Mesenchymal stem cell (in vitro differentiated cells and primary cell): ENCODE data around the gene GLP2R.
"Not testable (repeated sequence)": the region's sequence is repeated elsewhere in the genome, so short reads cannot be mapped to it uniquely, and the experiment has no call there.

ENCODE experiments used
- DNase-seq: peaks from one replicate; pipeline ENCODE4 v3.0.0-alpha.2; 2013
- H2AFZ ChIP-seq: one replicate; pipeline ENCODE4 v1.6.1; 2013; ENCODE audit warnings: low read depth, mild to moderate bottlenecking, control low read depth, inconsistent platforms, low read length, moderate library complexity
- H2AK5ac ChIP-seq: 2 replicates; pipeline ENCODE4 v1.6.1; 2013; ENCODE audit warnings: low read length, moderate library complexity, mild to moderate bottlenecking, inconsistent platforms; ENCODE audit not compliant: severe bottlenecking
- H2BK120ac ChIP-seq: one replicate; pipeline ENCODE4 v1.6.1; 2013; ENCODE audit warnings: low read depth, mild to moderate bottlenecking, inconsistent platforms, low read length, moderate library complexity
- H2BK12ac ChIP-seq, 2 experiments: one replicate each; pipeline ENCODE4 v1.6.1; 2013; ENCODE audit warnings: inconsistent platforms in 2 of 2, low read length in 2 of 2, mild to moderate bottlenecking in 2 of 2, moderate library complexity in 2 of 2, control low read depth in 1 of 2
- H2BK15ac ChIP-seq: one replicate; pipeline ENCODE4 v1.6.1; 2013; ENCODE audit warnings: mild to moderate bottlenecking, low read depth, inconsistent platforms; ENCODE audit not compliant: poor library complexity, severe bottlenecking
- H2BK5ac ChIP-seq: 2 replicates; pipeline ENCODE4 v1.6.1; 2013; ENCODE audit warnings: low read depth, mild to moderate bottlenecking, low read length, control low read depth, inconsistent platforms; ENCODE audit not compliant: poor library complexity, severe bottlenecking
- H3K14ac ChIP-seq, 2 experiments: one replicate each; pipeline ENCODE4 v1.6.1; 2013; ENCODE audit warnings: inconsistent platforms in 2 of 2, low read length in 2 of 2, control low read depth in 1 of 2, mild to moderate bottlenecking in 1 of 2, moderate library complexity in 1 of 2
- H3K18ac ChIP-seq, 2 experiments: one replicate each; pipeline ENCODE4 v1.6.1; 2013; ENCODE audit warnings: inconsistent platforms in 2 of 2, low read length in 2 of 2, control low read depth in 1 of 2, low read depth in 1 of 2, mild to moderate bottlenecking in 1 of 2
- H3K23ac ChIP-seq, 2 experiments: one replicate each; pipeline ENCODE4 v1.6.1; 2013; ENCODE audit warnings: inconsistent platforms in 2 of 2, low read length in 2 of 2, mild to moderate bottlenecking in 2 of 2, moderate library complexity in 2 of 2, control low read depth in 1 of 2
- H3K27ac ChIP-seq: 2 replicates; pipeline ENCODE4 v1.5.1; 2013; ENCODE audit warnings: mild to moderate bottlenecking, moderate library complexity, low read length, control low read depth, inconsistent platforms; ENCODE audit not compliant: poor library complexity, severe bottlenecking
- H3K27me3 ChIP-seq, 2 experiments: 2 replicates each; pipeline versions ENCODE4 v1.6.1 to v1.7.0; 2013; ENCODE audit warnings: low read length in 2 of 2, mild to moderate bottlenecking in 2 of 2, moderate library complexity in 2 of 2, control low read depth in 1 of 2, inconsistent platforms in 1 of 2; ENCODE audit not compliant: control insufficient read depth in 1 of 2, insufficient read depth in 1 of 2
- H3K36me3 ChIP-seq, 2 experiments: 2 replicates each; pipeline versions ENCODE4 v1.6.1 to v1.7.0; 2013; ENCODE audit warnings: low read length in 2 of 2, control low read depth in 1 of 2, inconsistent platforms in 1 of 2, low read depth in 1 of 2, mild to moderate bottlenecking in 1 of 2; ENCODE audit not compliant: insufficient read depth in 2 of 2, control insufficient read depth in 1 of 2
- H3K4ac ChIP-seq, 2 experiments: one replicate each; pipeline ENCODE4 v1.6.1; 2013; ENCODE audit warnings: inconsistent platforms in 2 of 2, low read length in 2 of 2, mild to moderate bottlenecking in 2 of 2, moderate library complexity in 2 of 2, control low read depth in 1 of 2, low read depth in 1 of 2
- H3K4me1 ChIP-seq: 2 replicates; pipeline ENCODE4 v1.6.1; 2013; ENCODE audit warnings: low read depth, low read length, control low read depth; ENCODE audit not compliant: control insufficient read depth, insufficient read depth
- H3K4me2 ChIP-seq: 2 replicates; pipeline ENCODE4 v1.6.1; 2013; ENCODE audit warnings: low read length, mild to moderate bottlenecking, inconsistent platforms; ENCODE audit not compliant: poor library complexity, severe bottlenecking
- H3K4me3 ChIP-seq, 2 experiments: 2 replicates each; pipeline versions ENCODE4 v1.5.1 to v1.7.0; 2013; ENCODE audit warnings: low read length in 2 of 2, mild to moderate bottlenecking in 2 of 2, control low read depth in 1 of 2, low read depth in 1 of 2; ENCODE audit not compliant: insufficient read depth in 1 of 2
- H3K79me1 ChIP-seq: replicated peaks from 2 replicates; pipeline ENCODE4 v1.6.1; 2013; ENCODE audit warnings: mild to moderate bottlenecking, control low read depth, low read length, inconsistent platforms; ENCODE audit not compliant: poor library complexity, severe bottlenecking
- H3K9ac ChIP-seq: 2 replicates; pipeline ENCODE4 v1.7.0; 2013; ENCODE audit warnings: mild to moderate bottlenecking, low read length, moderate library complexity
- H3K9me3 ChIP-seq: 2 replicates; pipeline ENCODE4 v1.7.0; 2013; ENCODE audit warnings: mild to moderate bottlenecking, low read length; ENCODE audit not compliant: control insufficient read depth
- H4K8ac ChIP-seq: one replicate; pipeline ENCODE4 v1.6.1; 2013; ENCODE audit warnings: inconsistent platforms, mild to moderate bottlenecking, low read length, moderate library complexity
- H4K91ac ChIP-seq: one replicate; pipeline ENCODE4 v1.6.1; 2013; ENCODE audit warnings: mild to moderate bottlenecking, low read length, inconsistent platforms
- WGBS: methylation state at CpG from one replicate; pipeline ENCODE4 v1.1.7; 2013; ENCODE audit warnings: mixed read lengths; 5-methylcytosine and 5-hydroxymethylcytosine counted together

GLP2R gene

GRCh38 chr17:9917801-9918200 is 92.1 kb downstream of the GLP2R start:
- Histone ChIP-seq H3K9me3 (no peaks in the 10 kb centered on the region), H2AFZ (no peak overlapping the region), H3K4me3 (no peak overlapping the region), H2BK12ac (no peak overlapping the region), H3K4ac (no peak overlapping the region), H3K4me1 (no peaks in the 10 kb centered on the region), H2BK15ac (no peak overlapping the region), H3K27me3 (no peaks in the 10 kb centered on the region), H3K79me1 (no peaks in the 10 kb centered on the region), H3K36me3 (peaks cover 31 to 86% of the 10 kb centered on the region in 2 experiments), H3K14ac (no peak overlapping the region), H3K9ac (no peak overlapping the region), H3K4me2 (no peak overlapping the region), H3K27ac (no peak overlapping the region), H2BK5ac (no peak overlapping the region), H2BK120ac (no peak overlapping the region), H4K91ac (no peak overlapping the region), H4K8ac (no peak overlapping the region), H3K23ac (no peak overlapping the region), H3K18ac (no peak overlapping the region), H2AK5ac (no peak overlapping the region)
- WGBS = 94% methylated on average over 19 of the region's 19 CpGs
- no peak for DNase-seq

- H3K4me1 ChIP-seq = no peaks in the 10 kb centered on the region
- no peak overlapping the region for H2BK15ac ChIP-seq
- H3K14ac ChIP-seq = no peak overlapping the region
- H2AK5ac ChIP-seq = no peak overlapping the region
- no peaks in the 10 kb centered on the region for H3K9me3 ChIP-seq
- H3K4me3 ChIP-seq = no peak overlapping the region
- H3K27ac ChIP-seq = no peak overlapping the region
- H2BK5ac ChIP-seq = no peak overlapping the region
- no peak overlapping the region for H3K4me2 ChIP-seq
- no peak overlapping the region for H4K91ac ChIP-seq
- H3K9ac ChIP-seq = no peak overlapping the region
- H3K27me3 ChIP-seq = no peaks in the 10 kb centered on the region
- no peak for DNase-seq
- H2BK120ac ChIP-seq = no peak overlapping the region
- no peak overlapping the region for H2AFZ ChIP-seq
- no peak overlapping the region for H4K8ac ChIP-seq
- no peak overlapping the region for H3K4ac ChIP-seq
- H2BK12ac ChIP-seq = no peak overlapping the region
- peaks cover 31 to 85% of the 10 kb centered on the region in 2 experiments for H3K36me3 ChIP-seq
- no peak overlapping the region for H3K18ac ChIP-seq
- H3K79me1 ChIP-seq = no peaks in the 10 kb centered on the region
- H3K23ac ChIP-seq = no peak overlapping the region
- WGBS = 96% methylated on average over 8 of the region's 8 CpGs
Observed at GRCh38 chr17:9918352-9918751, 92.6 kb downstream of the GLP2R start.

GRCh38 chr17:9918804-9919352 is 93.2 kb downstream of the GLP2R start:
- Histone ChIP-seq H2AK5ac (no peak overlapping the region), H3K14ac (no peak overlapping the region), H2BK15ac (no peak overlapping the region), H3K4me1 (no peaks in the 10 kb centered on the region), H2BK12ac (no peak overlapping the region), H3K4me2 (no peak overlapping the region), H3K18ac (no peak overlapping the region), H3K23ac (no peak overlapping the region), H4K8ac (no peak overlapping the region), H2AFZ (no peak overlapping the region), H3K27ac (no peak overlapping the region), H3K79me1 (no peaks in the 10 kb centered on the region), H3K27me3 (no peaks in the 10 kb centered on the region), H3K36me3 (peaks cover 31 to 86% of the 10 kb centered on the region in 2 experiments), H3K4ac (no peak overlapping the region), H2BK5ac (no peak overlapping the region), H3K9ac (no peak overlapping the region), H3K4me3 (no peak overlapping the region), H3K9me3 (no peaks in the 10 kb centered on the region), H4K91ac (no peak overlapping the region), H2BK120ac (no peak overlapping the region)
- no peak for DNase-seq
- 92% methylated on average over 5 of the region's 5 CpGs for WGBS

DNA sequence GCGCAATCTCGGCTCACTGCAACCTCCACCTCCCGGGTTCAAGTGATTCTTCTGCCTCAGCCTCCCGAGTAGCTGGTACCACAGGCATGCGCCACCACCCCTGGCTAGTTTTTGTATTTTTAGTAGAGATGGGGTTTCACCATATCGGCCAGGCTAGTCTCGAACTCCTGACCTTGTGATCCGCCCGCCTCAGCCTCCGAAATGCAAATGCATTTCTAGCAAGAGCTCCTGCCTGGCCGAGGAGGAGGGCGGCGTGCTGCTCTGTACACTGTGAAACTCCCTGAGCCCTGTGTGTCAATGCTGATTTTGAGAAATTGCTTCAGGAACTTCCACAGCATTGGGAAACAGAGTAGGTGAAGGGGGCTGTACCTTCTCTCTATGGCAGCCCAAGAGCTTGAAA is 95.5 kb downstream of the GLP2R start:
- not testable (repeated sequence) for H2AK5ac ChIP-seq, H3K4me2 ChIP-seq, DNase-seq, H2BK12ac ChIP-seq, H3K14ac ChIP-seq, H2BK120ac ChIP-seq, H3K27me3 ChIP-seq, H3K9me3 ChIP-seq, H3K4me1 ChIP-seq, H3K4me3 ChIP-seq, H2BK15ac ChIP-seq, H3K27ac ChIP-seq, H3K4ac ChIP-seq, H4K8ac ChIP-seq, H3K18ac ChIP-seq, H3K79me1 ChIP-seq, H3K23ac ChIP-seq, H2BK5ac ChIP-seq, H4K91ac ChIP-seq, H2AFZ ChIP-seq, H3K9ac ChIP-seq
- 93% methylated on average over 13 of the region's 13 CpGs for WGBS
- H3K36me3 ChIP-seq = peaks cover 33 to 82% of the 10 kb centered on the region in 2 experiments
